ENCODE measurements around the gene HOXD13. TPM values are rescaled to one million over a fixed set of nuclear protein-coding genes. Genes with fewer than 3 reads are reported as not detected.

The HOXD13 gene
- total and polyA plus RNA-seq, 11 donors: not detected

- WGBS, 4 donors: 10 to 13% (median 12%) methylated on average over 15 of the region's 15 CpGs
- TF ChIP-seq POLR2A (IDR thresholded peaks at IDR 0.05): no peak
- Histone ChIP-seq H3K36me3 (no peaks in the 10 kb centered on the region), H3K4me1 (peaks cover 0 to 34% (median 9%) of the 10 kb centered on the region in 12 donors), H3K27ac (peak overlapping the region in 8 of 12 donors; percentile 25 to 86 (median 72)), H3K9me3 (no peaks in the 10 kb centered on the region), H3K27me3 (peaks cover 71 to 99% (median 93%) of the 10 kb centered on the region in 9 donors), H3K4me3 (peak overlapping the region; percentile 15 to 61 (median 47))
- intact Hi-C loops (cut with DNase I): loop anchor here in 2 of 10 donors (5.0 to 10.0 kb wide), 2 partner anchors 681 to 684 kb away; no protein-coding TSS in a partner anchor
- ATAC-seq: no peak
- DNase-seq: no peak
These were observed 38.7 kb downstream of the HOXD13 start for GRCh38 chr2:176130957-176131847.

- Histone ChIP-seq H3K4me1 (peaks cover 0 to 40% (median 10%) of the 10 kb centered on the region in 12 donors), H3K27me3 (peaks cover 74 to 99% (median 93%) of the 10 kb centered on the region in 9 donors), H3K27ac (peak overlapping the region in 3 of 12 donors; percentile 7 to 82 (median 41)), H3K9me3 (no peaks in the 10 kb centered on the region), H3K4me3 (peak overlapping the region in 9 of 12 donors; percentile 8 to 61 (median 28)), H3K36me3 (no peaks in the 10 kb centered on the region)
- intact Hi-C loops (cut with DNase I): loop anchor here in 2 of 10 donors (5.0 to 10.0 kb wide), 2 partner anchors 680 to 683 kb away; no protein-coding TSS in a partner anchor
- WGBS, 4 donors: 18 to 26% (median 21%) methylated on average over 4 of the region's 4 CpGs
- DNase-seq (no peak), ATAC-seq (no peak)
- no peak for TF ChIP-seq POLR2A (IDR thresholded peaks at IDR 0.05)
- TF ChIP-seq CTCF (IDR thresholded peaks at IDR 0.05): no peak
These were observed 39.3 kb downstream of the HOXD13 start for GRCh38 chr2:176131848-176132158.

- TF ChIP-seq POLR2A (IDR thresholded peaks at IDR 0.05) (no peak), CTCF (IDR thresholded peaks at IDR 0.05) (no peak)
- intact Hi-C loops (cut with DNase I): loop anchor here in 2 of 10 donors (5.0 to 10.0 kb wide), 2 partner anchors 680 to 682 kb away; no protein-coding TSS in a partner anchor
- no peak for ATAC-seq
- H3K9me3 ChIP-seq: no peaks in the 10 kb centered on the region
- no peaks in the 10 kb centered on the region for H3K36me3 ChIP-seq
- no peak for DNase-seq
- peaks cover 0 to 42% (median 10%) of the 10 kb centered on the region in 12 donors for H3K4me1 ChIP-seq
- H3K27ac ChIP-seq: peak overlapping the region in 3 of 12 donors; percentile 7 to 41 (median 18)
- WGBS, 4 donors: 9 to 23% (median 17%) methylated on average over 33 of the region's 33 CpGs
- peaks cover 76 to 99% (median 94%) of the 10 kb centered on the region in 9 donors for H3K27me3 ChIP-seq
- peak overlapping the region in 10 of 12 donors; percentile 8 to 61 (median 26) for H3K4me3 ChIP-seq
These were observed 40.0 kb downstream of the HOXD13 start for GRCh38 chr2:176132205-176133171.

GRCh38 chr2:176133389-176133788 lies 40.9 kb downstream of the HOXD13 start:
- H3K27me3 ChIP-seq: peaks cover 73 to 99% (median 96%) of the 10 kb centered on the region in 9 donors
- TF ChIP-seq POLR2A (IDR thresholded peaks at IDR 0.05) (no peak), CTCF (IDR thresholded peaks at IDR 0.05) (no peak)
- intact Hi-C loops (cut with DNase I): loop anchor here in 2 of 10 donors (5.0 to 10.0 kb wide), 2 partner anchors 679 to 681 kb away; no protein-coding TSS in a partner anchor
- no peak overlapping the region for H3K4me3 ChIP-seq
- H3K9me3 ChIP-seq: no peaks in the 10 kb centered on the region
- H3K36me3 ChIP-seq: no peaks in the 10 kb centered on the region
- no peak overlapping the region for H3K27ac ChIP-seq
- DNase-seq (no peak), ATAC-seq (no peak)
- H3K4me1 ChIP-seq: peaks cover 0 to 40% (median 10%) of the 10 kb centered on the region in 12 donors
